Hepatocyte (in vitro differentiated cells): ENCODE measurements around the gene QTRT2.

Experiments used
- EZH2 ChIP-seq: fragments of 200-600 bp; sonication (generic); IDR thresholded peaks from 2 replicates; pipeline ENCODE4 v1.6.1; 2016; ENCODE audit warnings: antibody characterized with exemption, mild to moderate bottlenecking, borderline replicate concordance
- EZH2phosphoT487 ChIP-seq: fragments of 200-600 bp; sonication (generic); IDR thresholded peaks from one replicate; pipeline ENCODE4 v1.6.1; 2018; ENCODE audit warnings: antibody characterized with exemption, mild to moderate bottlenecking, low read depth, moderate library complexity; ENCODE audit not compliant: unreplicated experiment, severe bottlenecking
- TF ChIP-seq, protein P1 (sequence below): fragments of 200-600 bp; sonication (generic); IDR thresholded peaks from 2 replicates; pipeline ENCODE4 v1.5.1; 2016; ENCODE audit warnings: antibody characterized with exemption, mild to moderate bottlenecking; ENCODE audit not compliant: poor library complexity

DNA sequence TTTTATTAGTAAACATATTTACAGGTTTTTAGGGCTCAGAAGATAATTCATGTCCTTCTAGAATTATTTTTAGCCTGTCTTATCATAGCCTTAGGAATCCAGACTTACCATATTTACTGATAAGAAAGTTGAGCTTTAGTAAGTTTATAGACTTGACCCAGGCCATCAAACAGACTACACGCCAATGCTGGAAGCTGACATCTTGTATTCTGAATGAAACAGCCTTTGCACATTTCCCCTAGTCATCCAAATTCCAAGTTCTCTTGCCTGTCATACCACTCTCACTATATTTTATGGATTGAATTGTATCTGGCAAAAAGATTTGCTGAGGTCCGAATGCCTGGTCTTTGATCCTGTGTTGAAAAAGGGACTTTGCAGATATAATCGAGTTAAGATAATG is 63.7 kb downstream of the QTRT2 start:
- TF ChIP-seq, protein P1, sequence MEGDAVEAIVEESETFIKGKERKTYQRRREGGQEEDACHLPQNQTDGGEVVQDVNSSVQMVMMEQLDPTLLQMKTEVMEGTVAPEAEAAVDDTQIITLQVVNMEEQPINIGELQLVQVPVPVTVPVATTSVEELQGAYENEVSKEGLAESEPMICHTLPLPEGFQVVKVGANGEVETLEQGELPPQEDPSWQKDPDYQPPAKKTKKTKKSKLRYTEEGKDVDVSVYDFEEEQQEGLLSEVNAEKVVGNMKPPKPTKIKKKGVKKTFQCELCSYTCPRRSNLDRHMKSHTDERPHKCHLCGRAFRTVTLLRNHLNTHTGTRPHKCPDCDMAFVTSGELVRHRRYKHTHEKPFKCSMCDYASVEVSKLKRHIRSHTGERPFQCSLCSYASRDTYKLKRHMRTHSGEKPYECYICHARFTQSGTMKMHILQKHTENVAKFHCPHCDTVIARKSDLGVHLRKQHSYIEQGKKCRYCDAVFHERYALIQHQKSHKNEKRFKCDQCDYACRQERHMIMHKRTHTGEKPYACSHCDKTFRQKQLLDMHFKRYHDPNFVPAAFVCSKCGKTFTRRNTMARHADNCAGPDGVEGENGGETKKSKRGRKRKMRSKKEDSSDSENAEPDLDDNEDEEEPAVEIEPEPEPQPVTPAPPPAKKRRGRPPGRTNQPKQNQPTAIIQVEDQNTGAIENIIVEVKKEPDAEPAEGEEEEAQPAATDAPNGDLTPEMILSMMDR: no peak
- no peak for TF ChIP-seq EZH2
- no peak for TF ChIP-seq EZH2phosphoT487
